Measurements from ENCODE around the gene SETDB2. TPM values are rescaled to one million over a fixed set of nuclear protein-coding genes. Genes with fewer than 3 reads are reported as not detected.

SETDB2 gene, protein sequence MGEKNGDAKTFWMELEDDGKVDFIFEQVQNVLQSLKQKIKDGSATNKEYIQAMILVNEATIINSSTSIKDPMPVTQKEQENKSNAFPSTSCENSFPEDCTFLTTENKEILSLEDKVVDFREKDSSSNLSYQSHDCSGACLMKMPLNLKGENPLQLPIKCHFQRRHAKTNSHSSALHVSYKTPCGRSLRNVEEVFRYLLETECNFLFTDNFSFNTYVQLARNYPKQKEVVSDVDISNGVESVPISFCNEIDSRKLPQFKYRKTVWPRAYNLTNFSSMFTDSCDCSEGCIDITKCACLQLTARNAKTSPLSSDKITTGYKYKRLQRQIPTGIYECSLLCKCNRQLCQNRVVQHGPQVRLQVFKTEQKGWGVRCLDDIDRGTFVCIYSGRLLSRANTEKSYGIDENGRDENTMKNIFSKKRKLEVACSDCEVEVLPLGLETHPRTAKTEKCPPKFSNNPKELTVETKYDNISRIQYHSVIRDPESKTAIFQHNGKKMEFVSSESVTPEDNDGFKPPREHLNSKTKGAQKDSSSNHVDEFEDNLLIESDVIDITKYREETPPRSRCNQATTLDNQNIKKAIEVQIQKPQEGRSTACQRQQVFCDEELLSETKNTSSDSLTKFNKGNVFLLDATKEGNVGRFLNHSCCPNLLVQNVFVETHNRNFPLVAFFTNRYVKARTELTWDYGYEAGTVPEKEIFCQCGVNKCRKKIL
- 2.5 and 2.7 TPM in 2 replicates for total RNA-seq (2014; rRNA removed; shearing (Covaris generic))

GRCh38 chr13:49443704-49444523, at the start of gene SETDB2, which contains the start of gene CAB39L:
SETDB2 (plus strand) TSS chr13:49444274; CDS start chr13:49451894, 7,620 bp downstream.
CAB39L (minus strand) TSS chr13:49444064; CDS start chr13:49382910, 61,154 bp downstream.
- peak; percentile 100 for DNase-seq (ENCODE audit: low spot score)

- no peak for DNase-seq (ENCODE audit: low spot score)
Observed at GRCh38 chr13:49395451-49395865, 48.6 kb upstream of the SETDB2 start.

GRCh38 chr13:49395878-49396380, 48.1 kb upstream of the SETDB2 start:
- DNase-seq (ENCODE audit: low spot score) = no peak

DNA sequence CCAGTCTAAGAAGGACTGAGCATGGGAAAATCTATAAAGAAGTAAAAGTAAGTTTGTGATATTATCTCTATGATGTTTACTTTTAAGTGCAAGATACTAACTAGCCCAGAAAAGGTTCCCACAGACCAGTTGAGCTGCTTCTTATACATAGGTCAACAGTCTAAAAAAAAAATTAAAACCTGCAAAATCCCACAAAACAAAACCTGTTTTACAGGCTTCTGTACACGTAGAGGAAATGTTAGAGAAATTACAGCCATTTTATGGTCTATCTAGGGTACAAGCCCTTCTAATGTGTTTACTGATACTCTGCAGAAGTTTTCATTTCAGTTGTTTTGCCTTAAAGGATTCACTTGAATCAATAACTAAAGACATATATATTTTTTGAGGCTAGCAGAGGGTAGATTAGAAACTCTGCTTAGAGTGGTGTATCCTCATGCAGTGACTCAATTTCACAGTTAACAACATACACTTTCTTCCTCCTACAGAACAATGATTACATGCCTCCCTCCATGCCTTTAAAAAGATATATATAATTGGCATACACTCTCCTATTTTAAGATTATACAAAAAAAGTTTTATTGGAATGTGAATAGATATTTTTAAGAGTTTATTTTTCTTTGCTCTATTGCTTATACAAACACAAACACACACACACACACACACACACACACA, 44.1 kb upstream of the SETDB2 start:
- DNase-seq (ENCODE audit: low spot score) = peak; percentile 76

DNA sequence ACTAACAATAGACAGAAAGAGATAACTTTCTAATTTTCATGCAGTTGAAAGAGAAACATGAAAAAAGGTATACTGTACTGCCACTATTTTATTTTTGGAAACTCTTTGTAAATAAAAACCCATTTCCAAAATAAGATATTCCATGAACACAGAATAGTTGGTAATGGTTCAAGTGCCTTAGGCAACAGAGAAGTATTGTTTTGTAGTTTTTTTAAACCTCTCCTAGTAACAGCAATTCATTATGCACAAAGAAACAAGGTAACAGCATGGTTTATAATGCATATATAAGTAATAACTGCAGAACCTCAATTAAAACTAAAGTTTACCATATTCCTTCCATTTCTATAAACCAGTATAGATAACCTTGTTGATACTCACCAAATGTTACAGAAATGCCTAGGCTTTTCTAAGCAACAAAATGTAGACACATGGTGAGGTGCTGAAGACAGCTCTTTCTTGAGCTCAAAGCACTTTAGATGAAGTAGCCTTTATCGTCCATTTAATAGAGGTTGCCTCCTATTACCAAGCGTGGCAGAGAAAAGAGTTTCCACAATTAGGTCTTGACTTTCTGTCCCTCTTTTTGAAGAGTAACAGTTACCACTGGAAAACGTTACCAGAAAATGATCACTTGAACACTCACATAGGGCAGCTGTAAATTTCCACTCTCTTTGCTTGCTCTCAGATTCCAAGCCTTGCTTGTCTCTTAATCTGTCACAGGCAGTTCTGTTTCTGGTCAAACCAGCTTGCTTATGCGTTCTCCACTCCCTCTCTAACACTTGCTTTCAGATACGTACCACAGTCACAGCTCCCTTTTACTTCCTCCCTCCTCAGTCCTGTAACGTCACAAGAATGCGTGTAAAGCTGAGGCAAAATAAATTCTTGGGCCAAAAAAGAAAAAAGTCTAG, 43.1 kb upstream of the SETDB2 start:
- peak; percentile 84 for DNase-seq (ENCODE audit: low spot score)

DNA sequence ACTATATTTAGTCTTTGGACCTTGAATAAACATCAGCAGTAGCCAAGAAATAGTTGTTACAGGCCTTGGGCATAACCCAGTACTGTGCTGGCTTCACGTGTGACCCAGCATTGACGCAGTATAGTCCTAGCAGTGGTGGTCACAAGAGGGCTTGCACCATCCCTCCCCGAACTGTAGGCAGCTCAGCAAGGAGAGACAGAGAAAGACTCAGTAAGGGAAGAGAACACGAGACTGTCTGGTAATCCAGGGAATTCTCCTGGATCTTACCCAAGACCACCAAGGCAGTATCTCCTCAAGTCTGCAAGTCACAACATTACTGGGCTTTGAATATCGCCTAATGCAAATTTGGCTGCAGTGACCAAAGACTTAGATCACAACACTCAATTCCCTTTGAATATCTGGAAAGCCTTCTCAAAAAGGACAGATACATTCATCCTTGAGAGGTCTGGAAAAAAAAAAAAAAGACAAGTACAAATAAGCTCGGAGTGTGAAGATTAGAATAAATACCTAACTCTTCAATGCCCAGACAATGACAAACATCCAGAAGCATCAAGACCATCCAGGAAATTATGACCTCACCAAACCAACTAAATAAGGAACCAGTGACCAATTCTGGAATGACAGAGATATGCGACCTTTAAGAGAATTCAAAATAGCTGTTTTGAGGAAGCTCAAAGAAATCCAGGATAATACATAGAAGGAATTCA, 39.9 kb upstream of the SETDB2 start:
- DNase-seq (ENCODE audit: low spot score) = no peak

GRCh38 chr13:49404703-49405020, 39.4 kb upstream of the SETDB2 start:
- DNase-seq (ENCODE audit: low spot score) = no peak

DNA sequence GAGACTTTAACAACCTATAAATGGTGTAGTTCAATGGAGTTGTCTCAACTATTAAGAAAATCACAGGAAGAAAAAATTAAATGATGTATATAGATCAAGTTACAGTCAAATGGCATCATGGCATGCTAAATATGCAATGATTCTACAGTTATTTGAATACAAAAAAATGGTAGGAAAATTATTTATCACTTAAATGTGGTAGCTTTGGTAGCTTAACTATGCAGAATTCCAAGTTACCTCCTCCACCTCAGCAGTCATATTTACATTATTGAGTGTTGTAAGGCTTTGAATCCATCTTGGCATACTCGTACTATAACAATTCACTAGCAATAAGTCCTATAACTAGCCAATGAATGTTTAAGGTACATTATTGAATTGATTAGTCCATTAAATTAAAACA, 37.0 kb upstream of the SETDB2 start:
- DNase-seq (ENCODE audit: low spot score) = no peak

- DNase-seq (ENCODE audit: low spot score) = no peak
Observed at GRCh38 chr13:49407936-49408335, 36.1 kb upstream of the SETDB2 start.

- DNase-seq (ENCODE audit: low spot score) = no peak
Observed at GRCh38 chr13:49409008-49409407, 35.1 kb upstream of the SETDB2 start.

DNA sequence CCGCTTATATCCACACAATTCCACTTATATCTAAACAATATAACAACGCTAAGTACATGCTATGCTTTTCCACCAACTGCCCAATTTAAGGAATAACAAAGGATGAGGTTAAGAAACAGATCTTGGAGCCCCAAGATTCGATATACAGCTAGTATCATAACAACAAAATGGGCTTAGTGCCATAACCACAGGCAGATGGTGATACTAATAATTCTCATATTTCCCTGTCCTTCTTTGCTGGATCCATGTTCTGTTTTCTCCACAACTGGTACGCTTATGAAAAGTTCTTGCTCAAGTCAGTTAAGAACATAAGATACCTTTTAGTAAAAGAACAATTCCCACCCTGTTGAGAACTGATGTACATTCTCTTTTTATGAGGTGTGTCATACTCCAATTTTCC, 34.1 kb upstream of the SETDB2 start:
- no peak for DNase-seq (ENCODE audit: low spot score)

- no peak for DNase-seq (ENCODE audit: low spot score)
Observed at GRCh38 chr13:49410477-49410876, 33.6 kb upstream of the SETDB2 start.

DNA sequence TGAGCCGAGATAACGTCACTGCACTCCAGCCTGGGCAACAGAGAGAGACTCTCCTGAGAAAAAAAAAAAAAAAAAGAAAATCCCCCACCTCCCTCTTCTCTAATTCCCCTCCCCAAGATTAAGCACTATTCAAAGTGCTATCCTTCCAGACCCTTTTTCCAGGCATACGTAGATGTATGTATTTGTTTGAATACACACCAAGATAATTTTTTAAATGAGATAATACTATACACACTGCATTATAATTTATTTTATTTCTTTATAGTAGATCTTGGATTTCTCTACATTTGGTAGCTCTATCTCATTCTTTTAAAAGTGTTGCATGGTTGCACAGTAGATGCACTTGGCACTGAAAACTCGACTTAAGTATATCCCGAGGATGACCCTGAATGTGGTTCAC, 32.7 kb upstream of the SETDB2 start:
- DNase-seq (ENCODE audit: low spot score) = no peak

GRCh38 chr13:49412749-49413148, 31.3 kb upstream of the SETDB2 start:
- no peak for DNase-seq (ENCODE audit: low spot score)

DNA sequence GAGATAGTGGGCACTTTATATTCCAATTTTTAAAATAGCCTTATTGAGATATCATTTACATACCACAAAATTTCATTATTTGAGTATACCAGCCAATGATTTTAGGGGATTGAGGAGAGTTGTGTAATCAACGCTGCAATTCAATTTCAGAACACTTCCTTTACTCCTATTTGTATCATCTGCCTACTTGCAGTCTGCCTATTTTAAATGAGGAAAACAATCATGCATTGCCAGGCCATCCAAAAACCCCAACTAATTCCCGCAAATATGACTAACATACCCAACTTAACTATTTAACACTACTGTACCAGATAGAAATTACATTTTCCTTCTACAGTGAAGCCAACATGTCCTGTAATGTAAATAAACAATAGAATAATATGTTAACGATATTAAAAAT, 26.9 kb upstream of the SETDB2 start:
- no peak for DNase-seq (ENCODE audit: low spot score)

DNA sequence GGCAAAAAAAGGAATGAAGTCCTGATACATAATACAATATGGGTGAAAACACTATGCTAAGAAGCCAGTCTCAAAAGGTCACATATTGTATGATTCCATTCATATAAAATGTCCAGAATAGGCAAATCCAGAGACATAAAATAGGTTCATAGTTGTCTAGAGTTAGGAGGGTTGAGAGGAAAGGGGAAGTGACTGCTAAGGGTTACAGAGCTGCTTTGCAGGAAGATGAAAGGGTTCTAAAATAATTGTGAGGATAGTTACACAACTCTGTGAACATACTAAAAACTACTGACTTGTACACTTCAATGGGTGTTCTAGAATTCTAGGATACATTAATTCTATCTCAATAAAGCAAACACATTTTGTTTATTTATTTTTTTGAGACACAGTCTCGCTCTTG, 25.9 kb upstream of the SETDB2 start:
- DNase-seq (ENCODE audit: low spot score) = no peak

- no peak for DNase-seq (ENCODE audit: low spot score)
Observed at GRCh38 chr13:49419276-49419675, 24.8 kb upstream of the SETDB2 start.

- DNase-seq (ENCODE audit: low spot score) = peak; percentile 28
Observed at GRCh38 chr13:49421391-49421790, 22.7 kb upstream of the SETDB2 start.

DNA sequence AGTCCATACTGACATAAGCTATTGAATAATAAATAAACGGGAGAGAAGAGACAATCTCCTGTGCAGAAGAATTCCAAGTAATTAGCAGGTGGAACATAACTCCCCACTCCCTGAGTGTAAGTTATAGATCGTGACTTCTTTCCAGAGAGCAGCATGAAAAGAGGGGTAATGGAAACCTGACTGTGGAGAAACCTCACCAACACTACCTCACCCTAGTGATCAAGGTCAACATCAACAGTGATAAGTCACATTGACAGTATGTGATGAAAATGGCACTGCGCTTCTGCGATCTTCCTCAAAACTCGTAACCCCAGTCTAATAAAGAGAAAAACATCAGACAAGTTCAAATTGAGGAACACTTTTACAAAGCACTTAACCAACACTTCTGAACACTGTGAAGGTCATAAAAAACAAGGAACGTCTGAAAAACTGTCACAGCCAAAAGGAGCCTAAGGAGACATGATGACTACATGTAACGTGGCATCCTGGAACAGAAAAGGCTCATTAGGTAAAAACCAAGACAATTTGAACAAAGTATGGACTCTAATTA, 20.0 kb upstream of the SETDB2 start:
- DNase-seq (ENCODE audit: low spot score) = no peak

All from HT-29 (cell line).